ENCODE results near the gene PEBP1.
A peak's percentile ranks its signal among the peaks of the same experiment; 100 is the strongest.
"Not testable (repeated sequence)": the region's sequence is repeated elsewhere in the genome, so short reads cannot be mapped to it uniquely, and the experiment has no call there.

The PEBP1 gene

DNA sequence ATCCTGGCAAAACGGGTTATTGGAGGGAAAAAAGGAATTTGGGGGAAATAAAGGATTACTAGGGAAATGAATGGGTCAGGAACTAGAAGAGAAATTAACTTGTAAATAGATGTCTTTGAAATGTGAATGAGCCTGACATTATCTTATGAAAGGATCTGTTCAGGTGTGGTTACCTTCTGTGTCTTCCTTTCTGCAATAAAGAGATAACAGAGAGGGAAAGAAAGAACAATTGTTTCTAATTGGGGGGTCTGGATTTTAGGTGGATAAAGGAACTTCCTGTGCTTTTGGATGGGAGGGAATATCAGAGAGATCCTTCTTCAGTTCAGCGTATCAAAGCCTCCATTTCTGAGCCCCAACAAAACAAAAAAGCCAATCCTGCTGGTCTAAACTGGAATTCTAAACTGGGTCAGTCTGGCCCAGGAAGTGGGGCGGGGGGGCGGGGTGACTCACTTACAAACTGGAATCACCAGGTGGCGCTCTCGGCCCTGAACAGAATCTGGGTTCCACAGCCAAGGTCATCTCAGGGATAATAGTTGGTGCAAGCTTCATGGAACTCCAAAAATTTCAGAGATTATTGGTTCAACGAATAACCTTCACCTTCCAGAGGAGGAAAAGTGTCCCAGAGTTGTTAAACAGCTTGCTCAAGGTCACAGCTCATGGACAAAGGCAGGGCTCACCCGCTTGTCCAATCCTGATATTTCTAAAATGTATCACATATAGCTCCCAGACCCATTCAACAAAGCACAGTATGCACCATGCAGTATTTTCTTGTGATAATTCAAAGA is 15.2 kb upstream of the PEBP1 start:
- peak; percentile 72 to 86 for DNase-seq
- TF ChIP-seq GATA1 (IDR thresholded peaks at IDR 0.05; ENCODE audit: low read depth, low read length) (no peak), POLR2A (IDR thresholded peaks at IDR 0.05; ENCODE audit: low read length) (no peak)

DNA sequence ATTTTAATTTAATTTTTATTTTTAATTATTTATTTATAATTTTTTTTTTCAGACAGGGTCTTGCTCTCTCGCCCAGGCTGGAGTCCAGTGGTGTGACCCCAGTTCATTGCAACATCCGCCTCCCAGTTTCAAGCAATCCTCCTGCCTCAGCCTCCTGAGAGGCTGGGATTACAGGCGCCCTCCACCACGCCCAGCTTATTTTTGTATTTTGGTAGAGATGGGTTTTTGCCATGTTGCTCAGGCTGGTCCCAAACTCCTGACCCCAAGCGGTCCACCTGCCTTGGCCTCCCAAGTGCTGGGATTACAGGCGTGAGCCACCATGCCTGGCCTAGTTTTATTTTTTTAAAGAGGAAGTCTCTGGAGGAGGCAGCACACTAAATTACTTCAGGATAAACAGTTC is 13.7 kb upstream of the PEBP1 start:
- no peak for DNase-seq
- TF ChIP-seq GATA1 (IDR thresholded peaks at IDR 0.05; ENCODE audit: low read depth, low read length) (no peak), POLR2A (IDR thresholded peaks at IDR 0.05; ENCODE audit: low read length) (no peak)

DNA sequence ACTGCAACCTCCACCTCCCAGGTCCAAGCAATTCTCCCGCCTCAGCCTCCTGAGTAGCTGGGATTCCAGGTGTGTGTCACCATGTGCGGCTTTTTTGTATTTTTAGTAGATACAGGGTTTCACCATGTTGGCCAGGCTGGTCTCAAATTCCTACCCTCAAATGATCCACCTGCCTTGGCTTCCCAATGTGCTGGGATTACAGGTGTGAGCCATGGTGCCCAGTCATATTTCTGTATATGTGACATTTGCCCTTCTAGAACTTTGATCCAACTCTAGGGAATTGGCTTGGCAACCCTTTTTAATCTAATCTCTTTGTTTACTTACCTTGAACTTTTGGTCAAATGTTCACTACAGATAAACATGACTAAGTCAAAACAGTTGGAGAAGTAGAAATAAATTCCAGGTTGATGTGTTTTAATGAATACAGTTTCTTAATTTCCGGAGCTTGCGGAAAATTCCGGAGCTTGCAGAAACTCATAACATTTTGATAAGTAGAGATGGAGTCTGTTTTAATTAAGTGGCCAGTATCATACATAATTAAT is 11.5 kb upstream of the PEBP1 start:
- no peak for DNase-seq
- TF ChIP-seq GATA1 (IDR thresholded peaks at IDR 0.05; ENCODE audit: low read depth, low read length): no peak
- no peak for TF ChIP-seq POLR2A (IDR thresholded peaks at IDR 0.05; ENCODE audit: low read length)

- DNase-seq: no peak
- no peak for TF ChIP-seq POLR2A (IDR thresholded peaks at IDR 0.05; ENCODE audit: low read length)
- TF ChIP-seq GATA1 (IDR thresholded peaks at IDR 0.05; ENCODE audit: low read depth, low read length): no peak
These were observed 10.2 kb upstream of the PEBP1 start for GRCh38 chr12:118125743-118126118.

DNA sequence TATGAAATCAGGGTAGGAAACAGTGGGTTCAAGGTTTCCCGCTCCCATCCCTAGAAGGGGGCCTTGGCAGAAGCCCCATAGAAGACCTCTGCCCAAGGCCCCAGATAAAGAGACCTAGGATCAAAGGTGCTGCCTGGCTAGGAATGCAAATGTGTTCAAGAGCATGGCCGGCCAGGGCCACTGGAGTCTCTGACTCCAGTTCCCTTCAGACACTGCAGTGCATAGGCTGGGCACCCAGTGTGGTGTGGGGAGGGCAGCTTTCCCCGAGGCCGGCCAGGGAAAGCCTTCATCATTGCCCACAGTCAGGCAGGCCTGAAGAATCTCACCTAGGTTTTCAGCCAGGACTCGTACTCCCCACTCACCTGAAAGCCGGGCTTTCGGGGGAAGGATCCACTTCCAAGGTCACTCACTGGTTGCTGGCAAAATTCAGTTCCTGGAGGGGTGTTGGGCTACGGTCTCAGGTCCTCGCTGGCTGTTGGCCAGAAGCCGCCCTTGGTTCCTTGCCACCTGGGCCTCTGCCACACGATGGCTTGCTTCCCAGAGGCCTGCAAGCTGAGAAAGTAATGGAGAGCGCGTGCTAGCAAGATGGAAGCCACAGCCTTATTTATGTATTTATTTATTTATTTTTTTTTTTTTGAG is 9.7 kb upstream of the PEBP1 start:
- DNase-seq: no peak
- TF ChIP-seq POLR2A (IDR thresholded peaks at IDR 0.05; ENCODE audit: low read length) (no peak), GATA1 (IDR thresholded peaks at IDR 0.05; ENCODE audit: low read depth, low read length) (no peak)

DNA sequence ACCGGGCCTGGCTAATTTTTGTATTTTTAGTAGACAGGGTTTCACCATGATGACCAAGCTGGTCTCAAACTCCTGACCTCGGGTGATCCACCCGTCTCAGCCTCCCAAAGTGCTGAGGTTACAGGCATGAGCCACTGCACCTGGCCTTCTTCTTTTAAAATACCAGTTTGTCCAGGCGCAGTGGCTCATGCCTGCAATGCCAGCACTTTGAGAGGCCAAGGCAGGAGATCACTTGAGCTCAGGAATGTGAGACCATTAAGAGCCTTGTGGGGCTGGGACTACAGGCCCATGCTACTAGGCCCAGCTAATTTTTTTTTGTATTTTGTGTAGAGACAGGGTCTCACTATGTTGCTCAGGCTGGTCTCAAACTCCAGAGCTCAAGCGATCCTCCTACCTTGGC is 8.1 kb upstream of the PEBP1 start:
- DNase-seq: no peak
- TF ChIP-seq POLR2A (IDR thresholded peaks at IDR 0.05; ENCODE audit: low read length): no peak
- TF ChIP-seq GATA1 (IDR thresholded peaks at IDR 0.05; ENCODE audit: low read depth, low read length): no peak

- DNase-seq: not testable (repeated sequence)
These were observed 6.5 kb upstream of the PEBP1 start for GRCh38 chr12:118129436-118129835.

GRCh38 chr12:118136559-118137003 is 657 bp downstream of the PEBP1 start:
- DNase-seq: peak; percentile 44 to 58
- TF ChIP-seq POLR2A (IDR thresholded peaks at IDR 0.05; ENCODE audit: low read length) (no peak), GATA1 (IDR thresholded peaks at IDR 0.05; ENCODE audit: low read depth, low read length) (no peak)

- DNase-seq: no peak
- TF ChIP-seq GATA1 (IDR thresholded peaks at IDR 0.05; ENCODE audit: low read depth, low read length): no peak
- no peak for TF ChIP-seq POLR2A (IDR thresholded peaks at IDR 0.05; ENCODE audit: low read length)
These were observed 1.3 kb downstream of the PEBP1 start for GRCh38 chr12:118137148-118137678.

DNA sequence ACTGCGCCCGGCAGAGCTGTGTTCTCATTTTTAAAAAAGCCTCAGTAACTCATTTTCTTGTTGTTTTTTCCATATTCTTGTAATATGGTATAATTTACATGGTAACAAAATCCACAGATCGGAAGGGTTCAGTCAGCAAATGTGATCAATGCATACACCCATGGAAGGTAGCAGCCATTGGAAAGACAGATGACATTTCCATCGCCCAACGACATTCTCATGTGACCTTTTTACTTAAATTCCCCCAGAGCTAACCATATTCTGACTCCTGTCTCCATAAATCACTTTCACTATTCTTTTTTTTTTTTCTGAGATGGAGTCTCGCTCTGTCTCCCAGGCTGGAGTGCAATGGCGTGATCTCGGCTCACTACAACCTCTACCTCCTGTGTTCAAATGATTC is 4.9 kb downstream of the PEBP1 start:
- no peak for DNase-seq
- no peak for TF ChIP-seq POLR2A (IDR thresholded peaks at IDR 0.05; ENCODE audit: low read length)
- TF ChIP-seq GATA1 (IDR thresholded peaks at IDR 0.05; ENCODE audit: low read depth, low read length): no peak

DNA sequence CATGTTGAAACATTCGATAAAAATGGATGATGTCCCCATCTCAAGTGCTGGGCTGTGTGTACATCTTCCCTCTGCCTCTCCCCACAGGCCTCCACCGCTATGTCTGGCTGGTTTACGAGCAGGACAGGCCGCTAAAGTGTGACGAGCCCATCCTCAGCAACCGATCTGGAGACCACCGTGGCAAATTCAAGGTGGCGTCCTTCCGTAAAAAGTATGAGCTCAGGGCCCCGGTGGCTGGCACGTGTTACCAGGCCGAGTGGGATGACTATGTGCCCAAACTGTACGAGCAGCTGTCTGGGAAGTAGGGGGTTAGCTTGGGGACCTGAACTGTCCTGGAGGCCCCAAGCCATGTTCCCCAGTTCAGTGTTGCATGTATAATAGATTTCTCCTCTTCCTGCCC is 8.6 kb downstream of the PEBP1 start:
- DNase-seq: no peak
- TF ChIP-seq POLR2A (IDR thresholded peaks at IDR 0.05; ENCODE audit: low read length) (no peak), GATA1 (IDR thresholded peaks at IDR 0.05; ENCODE audit: low read depth, low read length) (no peak)

DNA sequence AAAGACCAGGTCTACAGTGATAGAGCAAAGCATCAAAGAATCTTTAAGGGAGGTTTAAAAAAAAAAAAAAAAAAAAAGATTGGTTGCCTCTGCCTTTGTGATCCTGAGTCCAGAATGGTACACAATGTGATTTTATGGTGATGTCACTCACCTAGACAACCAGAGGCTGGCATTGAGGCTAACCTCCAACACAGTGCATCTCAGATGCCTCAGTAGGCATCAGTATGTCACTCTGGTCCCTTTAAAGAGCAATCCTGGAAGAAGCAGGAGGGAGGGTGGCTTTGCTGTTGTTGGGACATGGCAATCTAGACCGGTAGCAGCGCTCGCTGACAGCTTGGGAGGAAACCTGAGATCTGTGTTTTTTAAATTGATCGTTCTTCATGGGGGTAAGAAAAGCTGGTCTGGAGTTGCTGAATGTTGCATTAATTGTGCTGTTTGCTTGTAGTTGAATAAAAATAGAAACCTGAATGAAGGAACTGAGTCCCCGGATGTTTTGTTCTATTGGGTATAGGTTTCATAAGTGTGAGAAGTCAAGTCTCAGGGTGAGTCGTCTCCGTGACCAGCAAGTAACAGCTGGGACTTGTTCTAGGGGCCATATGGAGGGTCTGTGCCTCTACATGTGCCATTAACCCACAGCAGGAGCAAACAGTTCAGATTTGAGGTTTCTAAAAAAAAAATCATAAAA is 9.3 kb downstream of the PEBP1 start:
- no peak for DNase-seq
- TF ChIP-seq GATA1 (IDR thresholded peaks at IDR 0.05; ENCODE audit: low read depth, low read length) (no peak), POLR2A (IDR thresholded peaks at IDR 0.05; ENCODE audit: low read length) (no peak)

GRCh38 chr12:118145798-118146156 is 9.9 kb downstream of the PEBP1 start:
- no peak for DNase-seq
- TF ChIP-seq POLR2A (IDR thresholded peaks at IDR 0.05; ENCODE audit: low read length): no peak
- TF ChIP-seq GATA1 (IDR thresholded peaks at IDR 0.05; ENCODE audit: low read depth, low read length): no peak

GRCh38 chr12:118148287-118148686 is 12.4 kb downstream of the PEBP1 start:
- DNase-seq: no peak
- no peak for TF ChIP-seq POLR2A (IDR thresholded peaks at IDR 0.05; ENCODE audit: low read length)
- no peak for TF ChIP-seq GATA1 (IDR thresholded peaks at IDR 0.05; ENCODE audit: low read depth, low read length)
